ENCODE data around the gene ATP8A2.
A peak's percentile ranks its signal among the peaks of the same experiment; 100 is the strongest.
"Not testable (repeated sequence)": the region's sequence is repeated elsewhere in the genome, so short reads cannot be mapped to it uniquely, and the experiment has no call there.

Gene ATP8A2

DNA sequence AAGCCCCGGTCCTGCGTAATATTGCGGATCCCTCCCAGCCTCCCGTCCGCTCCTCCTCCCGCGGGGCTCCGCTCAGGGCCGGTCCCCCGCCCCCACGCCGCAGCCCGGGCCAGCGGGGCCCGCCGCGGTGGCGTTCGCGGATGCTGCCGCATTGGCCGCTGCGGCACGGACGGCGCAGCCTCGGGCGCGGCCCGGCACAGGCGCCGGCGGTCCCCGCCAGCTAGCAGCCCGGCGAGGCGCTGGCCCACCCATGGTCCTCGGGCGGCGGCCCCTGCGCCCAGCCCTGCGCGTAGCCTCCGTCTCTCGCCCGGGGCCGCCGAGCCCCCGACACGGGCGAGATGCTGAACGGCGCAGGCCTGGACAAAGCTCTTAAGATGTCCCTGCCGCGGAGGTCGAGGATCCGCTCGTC, at the start of gene ATP8A2:
Gene ATP8A2, plus strand, starts transcription at position 100 of the 409 bp plus-strand sequence. Its CDS starts 239 bp downstream, at position 339.
- DNase-seq, result peak; percentile 64 to 74
- TF ChIP-seq POLR2A (IDR thresholded peaks at IDR 0.05; ENCODE audit: low read length) (no peak), GATA1 (IDR thresholded peaks at IDR 0.05; ENCODE audit: low read depth, low read length) (no peak)

DNA sequence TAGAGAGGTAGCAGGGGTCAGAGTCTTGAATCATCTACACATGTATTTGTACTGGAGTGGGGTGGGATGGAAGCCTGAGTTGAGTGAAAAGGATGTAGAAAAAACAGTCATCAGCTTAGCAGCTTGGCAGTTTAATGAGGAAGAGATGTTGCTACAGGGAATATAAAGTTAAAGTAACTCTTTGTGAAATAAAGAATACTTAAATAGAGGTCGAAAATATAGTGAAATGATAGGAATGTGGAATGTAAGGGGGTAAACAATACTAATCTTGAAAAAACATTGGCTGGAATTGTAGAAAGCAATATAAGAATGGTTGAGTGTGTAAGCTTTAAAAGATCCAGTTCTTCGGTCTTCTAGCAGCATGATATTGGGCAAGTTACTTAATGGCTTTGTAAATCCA, 47.7 kb upstream of the ATP8A2 start:
- DNase-seq, result no peak
- TF ChIP-seq POLR2A (IDR thresholded peaks at IDR 0.05; ENCODE audit: low read length) (no peak), GATA1 (IDR thresholded peaks at IDR 0.05; ENCODE audit: low read depth, low read length) (no peak)

DNA sequence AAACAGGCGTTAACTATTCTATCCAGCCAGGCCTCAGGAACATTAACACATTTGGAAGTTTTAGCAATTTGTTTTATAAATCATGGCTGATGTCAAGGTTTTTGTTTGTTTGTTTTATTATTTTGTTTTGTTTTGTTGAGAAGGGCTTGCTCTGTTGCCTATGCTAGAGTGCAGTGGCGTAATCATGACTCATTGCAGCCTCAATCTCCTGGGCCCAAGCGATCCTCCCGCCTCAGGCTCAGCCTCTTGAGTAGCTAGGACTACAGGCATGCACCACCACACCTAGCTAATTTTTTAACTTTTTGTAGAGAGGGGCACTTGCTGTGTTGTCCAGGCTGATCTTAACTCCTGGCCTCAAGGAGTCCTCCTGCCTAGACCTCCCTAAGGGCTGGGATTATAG, 42.1 kb upstream of the ATP8A2 start:
- TF ChIP-seq POLR2A (IDR thresholded peaks at IDR 0.05; ENCODE audit: low read length), result no peak
- TF ChIP-seq GATA1 (IDR thresholded peaks at IDR 0.05; ENCODE audit: low read depth, low read length), result no peak
- peak; percentile 21 to 67 for DNase-seq

DNA sequence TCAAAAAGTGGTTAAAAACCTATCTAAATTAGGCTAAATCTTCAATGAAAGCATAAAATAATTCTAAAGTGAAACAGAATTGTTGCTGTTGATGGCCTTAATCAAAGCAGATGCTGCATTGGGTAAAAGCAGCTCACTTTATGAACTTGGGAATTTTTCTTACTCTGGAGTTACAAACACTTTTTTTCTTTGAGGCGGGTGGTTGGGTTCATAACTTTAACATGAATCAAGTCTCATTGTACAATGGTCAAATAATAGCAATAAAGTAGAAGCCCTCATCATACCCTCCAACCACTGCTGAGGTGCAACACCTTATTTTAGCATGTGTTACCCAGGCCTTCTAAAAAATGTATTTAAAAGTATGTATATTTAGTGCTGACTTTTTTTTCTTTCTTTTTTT, 41.2 kb upstream of the ATP8A2 start:
- DNase-seq, result no peak
- TF ChIP-seq GATA1 (IDR thresholded peaks at IDR 0.05; ENCODE audit: low read depth, low read length), result no peak
- TF ChIP-seq POLR2A (IDR thresholded peaks at IDR 0.05; ENCODE audit: low read length), result no peak

DNA sequence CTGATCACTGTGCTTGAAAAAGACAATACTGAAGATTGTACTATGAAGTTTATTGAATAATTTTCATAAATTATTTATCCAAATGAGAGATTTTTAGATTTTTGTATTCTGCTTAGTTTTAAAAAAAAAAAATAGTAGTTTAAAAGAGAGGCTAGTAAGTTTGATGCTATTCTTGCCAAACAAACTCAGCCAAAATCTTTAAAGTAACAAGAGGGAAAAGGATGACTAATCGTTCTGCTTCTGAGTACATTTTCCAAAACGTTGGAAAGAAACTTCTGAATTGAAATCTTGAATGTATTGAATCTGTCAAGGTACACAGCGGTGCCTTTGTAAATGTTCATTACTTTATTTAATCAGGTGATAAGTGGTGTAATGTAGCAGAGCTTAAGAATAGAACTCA, 35.9 kb upstream of the ATP8A2 start:
- DNase-seq, result no peak
- TF ChIP-seq GATA1 (IDR thresholded peaks at IDR 0.05; ENCODE audit: low read depth, low read length) (no peak), POLR2A (IDR thresholded peaks at IDR 0.05; ENCODE audit: low read length) (no peak)

DNA sequence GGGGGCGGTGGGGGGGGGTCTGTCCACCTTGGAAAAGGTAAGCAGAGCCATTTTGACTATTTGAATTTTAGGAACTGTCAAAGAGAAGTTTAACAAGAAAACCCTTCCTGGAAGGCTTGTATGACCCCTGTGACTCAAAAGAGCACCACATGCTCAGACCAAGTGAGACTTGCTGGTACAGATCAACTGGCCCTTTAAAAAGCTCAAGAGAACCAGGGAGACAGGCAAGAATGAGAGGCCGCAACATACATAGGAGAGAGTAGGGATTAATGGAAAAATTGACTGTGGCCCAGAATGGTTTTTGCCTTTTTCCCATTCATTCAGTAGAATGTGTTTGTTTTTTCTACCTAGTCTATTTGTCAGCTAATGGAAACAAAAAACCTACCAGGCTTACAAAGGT, 26.2 kb upstream of the ATP8A2 start:
- TF ChIP-seq GATA1 (IDR thresholded peaks at IDR 0.05; ENCODE audit: low read depth, low read length) (no peak), POLR2A (IDR thresholded peaks at IDR 0.05; ENCODE audit: low read length) (no peak)
- no peak for DNase-seq

DNA sequence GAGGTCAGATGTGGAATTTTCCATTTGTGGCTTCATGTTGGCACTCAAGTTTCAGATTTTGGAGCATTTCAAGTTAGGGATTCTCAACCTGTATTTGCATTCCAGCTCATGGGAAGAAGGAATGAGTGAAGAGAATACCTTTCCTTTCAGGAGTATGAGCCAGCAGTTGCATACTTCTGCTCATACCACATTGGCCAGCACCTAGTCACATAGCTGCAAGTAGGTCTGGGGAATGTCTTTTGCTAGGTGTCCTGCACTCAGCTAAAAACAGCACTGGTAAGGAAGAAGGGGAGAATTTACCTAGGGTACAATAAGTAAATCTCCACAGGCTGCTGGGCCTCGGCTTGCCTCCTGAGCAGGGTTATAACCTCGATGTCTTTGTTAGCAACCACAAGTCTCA, 24.6 kb upstream of the ATP8A2 start:
- no peak for DNase-seq
- TF ChIP-seq GATA1 (IDR thresholded peaks at IDR 0.05; ENCODE audit: low read depth, low read length) (no peak), POLR2A (IDR thresholded peaks at IDR 0.05; ENCODE audit: low read length) (no peak)

DNA sequence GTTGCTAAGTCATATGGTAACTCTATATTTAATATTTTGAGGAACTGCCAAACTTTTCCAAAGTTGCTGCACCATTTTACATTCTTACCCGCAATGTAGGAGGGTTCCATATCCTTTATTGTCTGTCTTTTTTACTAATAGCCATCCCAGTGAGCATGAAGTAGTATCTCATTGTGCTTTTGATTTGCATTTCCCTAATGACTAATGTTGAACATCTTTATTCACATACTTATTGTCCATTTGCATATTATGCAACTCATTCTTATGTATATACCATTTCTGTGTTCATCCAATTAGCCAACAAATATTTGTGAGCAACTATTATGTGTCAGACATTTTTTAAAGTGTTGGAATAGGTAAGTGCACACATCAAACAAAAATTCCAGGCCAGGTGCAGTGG, 20.4 kb upstream of the ATP8A2 start:
- no peak for DNase-seq
- TF ChIP-seq POLR2A (IDR thresholded peaks at IDR 0.05; ENCODE audit: low read length) (no peak), GATA1 (IDR thresholded peaks at IDR 0.05; ENCODE audit: low read depth, low read length) (no peak)

DNA sequence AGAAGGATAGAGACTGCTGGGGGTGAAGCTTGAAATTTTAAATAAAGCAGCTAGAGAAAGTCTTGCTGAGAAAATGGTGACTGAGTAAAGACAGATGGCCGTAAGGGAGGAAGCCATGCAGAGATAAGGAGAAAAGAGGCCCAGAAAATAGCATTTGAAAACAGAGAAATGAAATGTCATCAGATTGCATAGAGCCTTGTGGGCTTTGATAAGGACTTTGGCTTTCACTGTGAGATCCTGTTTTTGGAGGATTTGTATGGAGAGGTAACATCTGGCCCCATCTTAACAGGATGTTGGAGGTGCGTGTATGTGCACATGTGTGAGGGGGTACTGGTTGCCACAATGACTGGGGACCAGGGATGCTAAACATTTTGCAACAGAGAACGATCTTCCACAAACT, 19.5 kb upstream of the ATP8A2 start:
- TF ChIP-seq POLR2A (IDR thresholded peaks at IDR 0.05; ENCODE audit: low read length) (no peak), GATA1 (IDR thresholded peaks at IDR 0.05; ENCODE audit: low read depth, low read length) (peak; percentile 21)
- DNase-seq, result peak; percentile 81 to 92

DNA sequence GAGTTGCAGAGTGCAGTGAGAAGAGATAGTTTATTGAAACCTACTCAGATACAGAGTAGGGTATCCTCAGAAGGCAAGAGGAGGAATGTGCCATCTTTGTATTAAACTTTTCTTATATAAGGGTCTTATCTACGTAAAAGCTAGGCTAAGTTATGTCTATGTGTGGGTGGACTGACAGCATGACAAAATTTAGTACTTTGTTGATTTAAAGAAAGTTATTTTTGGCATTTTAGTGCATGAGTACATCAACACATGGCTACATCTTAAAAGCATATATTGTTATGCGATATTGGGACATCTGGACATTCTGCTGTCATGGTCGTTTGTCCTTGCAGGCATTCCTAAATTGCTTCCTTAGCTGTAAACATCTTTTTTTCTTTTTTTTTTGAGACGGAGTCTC, 19.0 kb upstream of the ATP8A2 start:
- TF ChIP-seq GATA1 (IDR thresholded peaks at IDR 0.05; ENCODE audit: low read depth, low read length), result no peak
- no peak for TF ChIP-seq POLR2A (IDR thresholded peaks at IDR 0.05; ENCODE audit: low read length)
- no peak for DNase-seq

DNA sequence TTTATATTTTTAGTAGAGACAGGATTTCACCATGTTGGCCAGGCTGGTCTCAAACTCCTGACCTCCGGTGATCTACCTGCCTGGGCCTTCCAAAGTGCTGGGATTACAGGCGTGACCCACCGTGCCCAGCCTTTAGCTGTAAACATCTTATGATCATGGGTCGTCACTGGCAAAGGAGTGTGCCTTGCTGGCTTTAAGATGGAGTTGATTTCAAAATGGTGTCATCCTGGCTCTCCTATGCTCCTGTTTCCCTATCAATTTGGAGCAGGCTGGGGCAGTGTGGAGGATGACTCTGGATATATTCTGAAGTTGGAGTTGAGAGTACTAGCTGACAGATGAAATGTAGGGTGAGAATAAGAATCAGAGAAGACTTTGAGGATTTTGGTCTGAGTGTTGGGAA, 18.4 kb upstream of the ATP8A2 start:
- DNase-seq, result no peak
- no peak for TF ChIP-seq POLR2A (IDR thresholded peaks at IDR 0.05; ENCODE audit: low read length)
- no peak for TF ChIP-seq GATA1 (IDR thresholded peaks at IDR 0.05; ENCODE audit: low read depth, low read length)

DNA sequence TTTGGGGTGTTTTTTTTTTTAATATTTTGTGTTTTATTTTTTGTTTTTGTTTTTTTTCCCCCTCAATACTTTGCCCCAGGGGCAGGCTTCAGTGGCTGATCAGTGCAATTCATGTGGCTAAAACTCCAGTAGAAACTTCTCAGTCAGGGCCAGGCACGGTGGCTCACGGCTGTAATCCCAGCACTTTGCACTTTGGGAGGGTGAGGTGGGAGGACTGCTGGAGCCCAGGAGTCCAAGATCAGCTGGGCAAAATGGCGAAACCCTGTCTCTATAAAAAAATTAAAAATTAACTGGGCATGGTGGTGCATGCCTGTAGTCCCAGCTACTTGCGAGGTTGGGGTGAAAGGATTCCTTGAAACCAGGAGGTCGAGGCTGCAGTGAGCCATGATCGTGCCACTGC, 17.4 kb upstream of the ATP8A2 start:
- TF ChIP-seq GATA1 (IDR thresholded peaks at IDR 0.05; ENCODE audit: low read depth, low read length), result no peak
- no peak for TF ChIP-seq POLR2A (IDR thresholded peaks at IDR 0.05; ENCODE audit: low read length)
- no peak for DNase-seq

DNA sequence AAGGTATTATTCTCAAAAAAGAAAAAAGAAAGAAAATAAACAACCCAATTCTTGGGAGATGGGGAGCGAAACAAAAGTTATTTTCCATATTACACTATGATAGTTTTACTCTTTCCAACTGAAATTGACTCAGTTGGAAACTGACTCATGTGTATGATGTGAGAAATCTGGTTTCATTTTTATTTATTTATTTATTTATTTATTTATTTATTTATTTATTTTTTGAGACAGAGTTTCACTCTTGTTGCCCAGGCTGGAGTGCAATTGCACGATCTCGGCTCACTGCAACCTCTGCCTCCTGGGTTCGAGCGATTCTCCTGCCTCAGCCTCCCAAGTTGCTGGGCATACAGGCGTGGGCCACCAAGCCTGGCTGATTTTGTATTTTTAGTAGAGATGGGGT, 11.3 kb upstream of the ATP8A2 start:
- DNase-seq, result not testable (repeated sequence)

DNA sequence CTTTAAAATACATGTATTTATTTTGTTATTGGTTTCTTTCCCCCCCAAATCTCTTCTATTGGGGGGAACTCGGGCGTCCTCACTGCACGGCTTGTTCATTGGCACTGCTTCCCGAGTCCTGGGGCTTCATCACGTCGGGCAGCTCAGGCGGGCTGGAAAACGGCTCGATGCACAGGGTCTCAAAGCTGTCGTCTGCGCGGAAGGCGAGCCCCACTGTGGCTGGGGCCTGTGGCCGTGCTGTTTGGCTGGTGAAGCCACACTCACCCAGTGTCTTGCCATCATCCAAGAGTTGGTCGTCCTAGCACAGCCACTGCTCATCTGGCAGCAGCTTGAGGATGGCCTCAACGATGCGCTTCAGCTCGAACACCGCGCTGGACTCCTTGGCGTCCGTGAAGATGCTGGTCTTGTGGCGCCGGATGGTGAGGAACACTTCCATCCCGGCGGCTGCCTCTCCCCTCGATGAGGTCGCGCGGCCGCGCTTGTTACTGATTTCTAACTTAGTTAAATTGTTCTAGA, 6.0 kb upstream of the ATP8A2 start:
- no peak for DNase-seq
- TF ChIP-seq POLR2A (IDR thresholded peaks at IDR 0.05; ENCODE audit: low read length) (no peak), GATA1 (IDR thresholded peaks at IDR 0.05; ENCODE audit: low read depth, low read length) (no peak)

DNA sequence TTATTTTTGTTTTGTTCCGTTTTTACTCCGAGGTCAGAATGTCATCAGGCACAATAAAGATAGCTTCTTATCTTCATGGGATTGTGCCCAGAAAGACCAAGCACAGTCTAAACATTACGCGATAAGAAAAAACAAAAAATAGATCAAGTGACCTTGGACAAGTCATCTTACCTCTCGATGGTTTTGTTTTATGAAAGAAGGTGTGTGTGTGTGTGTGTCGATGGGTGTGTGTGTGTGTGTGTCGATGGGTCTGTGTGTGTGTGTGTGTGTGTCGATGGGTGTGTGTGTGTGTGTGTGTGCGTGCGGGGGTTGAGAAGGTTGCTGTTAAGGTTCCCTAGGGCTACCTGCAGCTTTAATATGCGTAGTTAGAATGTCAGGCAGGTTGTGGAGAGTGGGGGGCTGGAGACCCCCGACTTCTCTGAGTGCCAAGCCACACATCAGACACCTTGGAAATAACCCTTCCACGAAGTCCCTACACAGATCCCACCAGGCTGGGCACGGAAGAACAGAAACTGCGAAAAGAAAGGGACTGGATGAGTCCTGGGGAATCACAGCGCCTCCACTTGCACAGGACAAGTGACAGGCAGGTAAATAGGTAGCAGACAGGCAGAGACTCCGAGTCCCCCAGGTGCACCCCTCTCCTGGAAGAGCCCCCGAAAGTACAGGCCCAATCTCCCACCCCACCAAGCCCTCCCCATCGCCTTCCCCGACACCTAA, 458 bp upstream of the ATP8A2 start:
- TF ChIP-seq GATA1 (IDR thresholded peaks at IDR 0.05; ENCODE audit: low read depth, low read length) (no peak), POLR2A (IDR thresholded peaks at IDR 0.05; ENCODE audit: low read length) (no peak)
- peak; percentile 44 to 55 for DNase-seq
